ENCODE results near the gene CALN1.

DNA sequence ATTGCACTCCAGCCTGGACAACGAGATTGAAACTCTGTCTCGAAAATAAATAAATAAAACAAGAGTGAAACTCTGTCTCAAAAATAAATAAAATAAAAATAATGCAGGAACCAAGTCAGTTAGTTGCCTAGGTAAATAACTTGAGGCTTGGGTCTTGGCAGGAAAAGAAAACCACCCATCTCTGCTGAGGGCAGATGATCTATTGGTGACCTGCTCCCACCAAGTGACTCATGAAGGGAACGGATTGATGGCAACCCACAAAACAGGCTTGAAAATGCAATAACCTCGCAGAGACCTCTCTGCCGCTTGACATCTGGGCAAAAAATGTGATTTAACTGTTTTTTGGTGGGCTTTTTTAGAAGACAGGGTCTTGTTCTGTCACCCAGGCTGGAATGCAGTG, 86.6 kb downstream of the CALN1 start:
- TF ChIP-seq YY1 (IDR thresholded peaks at IDR 0.05; ENCODE audit: insufficient read depth, insufficient read length) = no peak
- TF ChIP-seq SUZ12 (IDR thresholded peaks at IDR 0.05; ENCODE audit: extremely low read depth, insufficient read depth, insufficient read length) = no peak
